Stimulated activated naive CD8-positive, alpha-beta T cell treated with anti-CD3 and anti-CD28 coated beads, Interleukin-15, amount 100 ng/mL, for 72 hours (primary cell): Measurements from ENCODE around the gene DIP2C.
A peak's percentile ranks its signal among the peaks of the same experiment; 100 is the strongest.
"Not testable (repeated sequence)": the region's sequence is repeated elsewhere in the genome, so short reads cannot be mapped to it uniquely, and the experiment has no call there.

Source experiments
- ATAC-seq: fragments of 150-1000 bp; cut with Tn5 transposase; 2 replicates; pipeline ENCODE4 v1.10.0; 2021; ENCODE audit warnings: mild to moderate bottlenecking, moderate library complexity
- DNase-seq, 2 donors: peaks; one replicate each; pipeline ENCODE4 v3.0.0; 2021 to 2022
- H3K27ac Mint-ChIP-seq, 2 donors: one replicate each; pipeline ENCODE4 v1.8.0; 2022; ENCODE audit warnings: mild to moderate bottlenecking in 2 of 2, mixed read lengths in 2 of 2, moderate library complexity in 2 of 2
- H3K27me3 Mint-ChIP-seq: one replicate; pipeline ENCODE4 v1.8.0; 2022; ENCODE audit warnings: mixed read lengths
- H3K4me1 Mint-ChIP-seq: one replicate; pipeline ENCODE4 v1.8.0; 2022; ENCODE audit warnings: mild to moderate bottlenecking, mixed read lengths
- H3K4me3 Mint-ChIP-seq, 2 donors: one replicate each; pipeline ENCODE4 v1.8.0; 2022; ENCODE audit warnings: mild to moderate bottlenecking in 2 of 2, mixed read lengths in 2 of 2, moderate library complexity in 1 of 2
- H3K9me3 Mint-ChIP-seq, 2 donors: one replicate each; pipeline ENCODE4 v1.8.0; 2022; ENCODE audit warnings: mixed read lengths in 2 of 2

DIP2C gene

GRCh38 chr10:636016-636730, 53.3 kb downstream of the DIP2C start:
- Mint-ChIP-seq H3K9me3 (no peaks in the 10 kb centered on the region), H3K27ac (no peak overlapping the region), H3K27me3 (peaks cover 40% of the 10 kb centered on the region), H3K4me1 (no peaks in the 10 kb centered on the region), H3K4me3 (no peak overlapping the region)
- no peak for ATAC-seq
- DNase-seq: no peak

GRCh38 chr10:635088-635861, 54.2 kb downstream of the DIP2C start:
- Mint-ChIP-seq H3K4me1 (no peaks in the 10 kb centered on the region), H3K9me3 (no peaks in the 10 kb centered on the region), H3K27me3 (peaks cover 43% of the 10 kb centered on the region), H3K27ac (no peak overlapping the region), H3K4me3 (no peak overlapping the region)
- ATAC-seq (no peak), DNase-seq (no peak)

GRCh38 chr10:634256-634655, 55.2 kb downstream of the DIP2C start:
- peaks cover 53% of the 10 kb centered on the region for H3K27me3 Mint-ChIP-seq
- DNase-seq: no peak
- H3K9me3 Mint-ChIP-seq: no peaks in the 10 kb centered on the region
- peaks cover 5% of the 10 kb centered on the region for H3K4me1 Mint-ChIP-seq
- ATAC-seq: no peak
- H3K27ac Mint-ChIP-seq: no peak overlapping the region
- no peak overlapping the region for H3K4me3 Mint-ChIP-seq

GRCh38 chr10:633279-634245, 55.9 kb downstream of the DIP2C start:
- ATAC-seq (no peak), DNase-seq (no peak)
- H3K4me3 Mint-ChIP-seq: no peak overlapping the region
- H3K9me3 Mint-ChIP-seq: no peaks in the 10 kb centered on the region
- peaks cover 60% of the 10 kb centered on the region for H3K27me3 Mint-ChIP-seq
- H3K4me1 Mint-ChIP-seq: peaks cover 5% of the 10 kb centered on the region
- no peak overlapping the region for H3K27ac Mint-ChIP-seq

GRCh38 chr10:632807-633177, 56.7 kb downstream of the DIP2C start:
- DNase-seq, H3K4me1 Mint-ChIP-seq, H3K4me3 Mint-ChIP-seq, H3K9me3 Mint-ChIP-seq, H3K27ac Mint-ChIP-seq, ATAC-seq: not testable (repeated sequence)
- peaks cover 64% of the 10 kb centered on the region for H3K27me3 Mint-ChIP-seq

- DNase-seq, H3K4me1 Mint-ChIP-seq, H3K27ac Mint-ChIP-seq, ATAC-seq, H3K4me3 Mint-ChIP-seq, H3K9me3 Mint-ChIP-seq: not testable (repeated sequence)
- H3K27me3 Mint-ChIP-seq: peaks cover 63% of the 10 kb centered on the region
Observed at GRCh38 chr10:632155-632806, 57.2 kb downstream of the DIP2C start.

GRCh38 chr10:631266-631665, 58.2 kb downstream of the DIP2C start:
- peaks cover 53% of the 10 kb centered on the region for H3K27me3 Mint-ChIP-seq
- no peak for ATAC-seq
- H3K4me1 Mint-ChIP-seq: peaks cover 5% of the 10 kb centered on the region

GRCh38 chr10:630581-631073, 58.8 kb downstream of the DIP2C start:
- H3K4me3 Mint-ChIP-seq: no peak overlapping the region
- peaks cover 49% of the 10 kb centered on the region for H3K27me3 Mint-ChIP-seq

More at GRCh38 chr10:631266-631665, 58.2 kb downstream of the DIP2C start:
- H3K9me3 Mint-ChIP-seq: no peaks in the 10 kb centered on the region
- H3K4me3 Mint-ChIP-seq: no peak overlapping the region
- no peak for DNase-seq
- H3K27ac Mint-ChIP-seq: no peak overlapping the region

GRCh38 chr10:629186-629998, 60.1 kb downstream of the DIP2C start:
- peaks cover 49% of the 10 kb centered on the region for H3K27me3 Mint-ChIP-seq

More at GRCh38 chr10:630581-631073, 58.8 kb downstream of the DIP2C start:
- no peak overlapping the region for H3K27ac Mint-ChIP-seq
- peaks cover 5% of the 10 kb centered on the region for H3K4me1 Mint-ChIP-seq
- DNase-seq: no peak
- no peaks in the 10 kb centered on the region for H3K9me3 Mint-ChIP-seq
- no peak for ATAC-seq

GRCh38 chr10:628386-629045, 61.0 kb downstream of the DIP2C start:
- peaks cover 50% of the 10 kb centered on the region for H3K27me3 Mint-ChIP-seq
- peaks cover 5% of the 10 kb centered on the region for H3K4me1 Mint-ChIP-seq
- ATAC-seq (no peak), DNase-seq (no peak)
- H3K27ac Mint-ChIP-seq: no peak overlapping the region
- no peak overlapping the region for H3K4me3 Mint-ChIP-seq
- no peaks in the 10 kb centered on the region for H3K9me3 Mint-ChIP-seq

More at GRCh38 chr10:629186-629998, 60.1 kb downstream of the DIP2C start:
- no peak overlapping the region for H3K4me3 Mint-ChIP-seq
- H3K4me1 Mint-ChIP-seq: peaks cover 5% of the 10 kb centered on the region
- DNase-seq (no peak), ATAC-seq (peak; percentile 36)
- no peaks in the 10 kb centered on the region for H3K9me3 Mint-ChIP-seq
- no peak overlapping the region for H3K27ac Mint-ChIP-seq

GRCh38 chr10:627032-627992, 62.2 kb downstream of the DIP2C start:
- Mint-ChIP-seq H3K9me3 (no peaks in the 10 kb centered on the region), H3K27ac (no peak overlapping the region), H3K27me3 (peaks cover 62% of the 10 kb centered on the region), H3K4me1 (peaks cover 5% of the 10 kb centered on the region), H3K4me3 (no peak overlapping the region)
- DNase-seq: no peak
- ATAC-seq: no peak

GRCh38 chr10:625751-626711, 63.4 kb downstream of the DIP2C start:
- DNase-seq (no peak), ATAC-seq (peak; percentile 11)
- H3K27me3 Mint-ChIP-seq: peaks cover 74% of the 10 kb centered on the region
- no peak overlapping the region for H3K4me3 Mint-ChIP-seq
- H3K27ac Mint-ChIP-seq: no peak overlapping the region
- no peaks in the 10 kb centered on the region for H3K9me3 Mint-ChIP-seq
- H3K4me1 Mint-ChIP-seq: peaks cover 5% of the 10 kb centered on the region
